ENCODE measurements around the gene SMIM23. TPM values are rescaled to one million over a fixed set of nuclear protein-coding genes. Genes with fewer than 3 reads are reported as not detected.

Gene SMIM23
- total RNA-seq, 1 experiment from 2014 or later = not detected

- Histone ChIP-seq H3K27me3 (replicated peaks; ENCODE audit: insufficient read depth, low read depth, low read length, poor library complexity) (no peaks in the 10 kb centered on the region), H3K27ac (ENCODE audit: low read depth, low read length, poor library complexity, severe bottlenecking) (no peak overlapping the region), H3K4me3 (ENCODE audit: low read depth, low read length, poor library complexity, severe bottlenecking) (no peak overlapping the region), H3K9me3 (ENCODE audit: low read depth, low read length, poor library complexity, severe bottlenecking) (no peaks in the 10 kb centered on the region), H3K36me3 (ENCODE audit: insufficient read depth, low read length, poor library complexity, severe bottlenecking) (no peaks in the 10 kb centered on the region), H3K4me1 (ENCODE audit: insufficient read depth, low read length, poor library complexity, severe bottlenecking) (no peaks in the 10 kb centered on the region)
- no TSS peak for BruUV-seq (replicated peaks)
- no peak for TF ChIP-seq CTCF (conservative IDR thresholded peaks at IDR 0.05; ENCODE audit: low read depth, low read length)
- TF ChIP-seq EZH2 (IDR thresholded peaks at IDR 0.05; ENCODE audit: borderline replicate concordance, low read depth, low read length, poor library complexity, severe bottlenecking) = no peak
- ChIA-PET POLR2A (ENCODE audit: low non-redundant PET) (no interaction called here), CTCF (no interaction called here)
- intact Hi-C loops (cut with micrococcal nuclease; ENCODE audit: unreplicated experiment) = no loop called here
- no peak for DNase-seq (ENCODE audit: low spot score)
Observed at GRCh38 chr5:171755354-171755821, 30.2 kb upstream of the SMIM23 start.

DNA sequence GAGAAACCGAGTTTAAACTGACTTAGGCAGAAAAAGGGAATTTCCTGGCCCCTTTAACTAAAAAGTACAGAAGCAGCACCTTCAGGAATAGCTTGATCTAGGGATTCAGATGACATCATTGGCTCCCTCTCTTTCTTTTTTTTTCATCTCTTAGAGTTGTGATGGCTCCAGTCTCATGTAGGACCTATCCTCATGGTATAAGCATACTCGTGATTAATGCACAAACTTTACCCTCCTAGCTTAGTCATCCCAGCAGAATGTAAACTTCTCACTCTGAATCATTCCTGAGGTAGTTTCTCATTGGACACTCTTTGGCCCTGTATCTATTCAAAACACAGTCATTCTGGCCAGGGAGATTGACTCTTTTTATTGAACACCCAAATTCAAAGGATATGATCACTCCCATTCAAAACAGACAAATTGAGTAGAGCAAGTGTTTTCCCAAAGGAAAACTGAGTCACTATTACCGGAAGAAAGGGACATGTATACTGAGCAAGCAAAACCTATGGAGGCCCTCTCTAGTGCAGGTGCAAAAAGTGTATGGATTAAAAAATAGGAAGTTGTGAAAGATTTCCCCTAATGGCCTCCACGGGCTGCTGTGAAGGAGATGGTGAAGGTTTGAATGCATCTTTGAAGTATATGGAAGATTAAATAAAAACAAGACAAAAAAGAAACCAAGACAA, 27.6 kb upstream of the SMIM23 start:
- BruUV-seq (replicated peaks) = no TSS peak
- Histone ChIP-seq H3K27me3 (replicated peaks; ENCODE audit: insufficient read depth, low read depth, low read length, poor library complexity) (no peaks in the 10 kb centered on the region), H3K4me1 (ENCODE audit: insufficient read depth, low read length, poor library complexity, severe bottlenecking) (no peaks in the 10 kb centered on the region), H3K9me3 (ENCODE audit: low read depth, low read length, poor library complexity, severe bottlenecking) (no peaks in the 10 kb centered on the region), H3K4me3 (ENCODE audit: low read depth, low read length, poor library complexity, severe bottlenecking) (no peak overlapping the region), H3K36me3 (ENCODE audit: insufficient read depth, low read length, poor library complexity, severe bottlenecking) (no peaks in the 10 kb centered on the region), H3K27ac (ENCODE audit: low read depth, low read length, poor library complexity, severe bottlenecking) (no peak overlapping the region)
- no peak for DNase-seq (ENCODE audit: low spot score)
- intact Hi-C loops (cut with micrococcal nuclease; ENCODE audit: unreplicated experiment) = no loop called here
- CTCF ChIA-PET = no interaction called here
- POLR2A ChIA-PET (ENCODE audit: low non-redundant PET) = no interaction called here
- TF ChIP-seq EZH2 (IDR thresholded peaks at IDR 0.05; ENCODE audit: borderline replicate concordance, low read depth, low read length, poor library complexity, severe bottlenecking) = no peak
- TF ChIP-seq CTCF (conservative IDR thresholded peaks at IDR 0.05; ENCODE audit: low read depth, low read length) = no peak

- Histone ChIP-seq H3K36me3 (ENCODE audit: insufficient read depth, low read length, poor library complexity, severe bottlenecking) (no peaks in the 10 kb centered on the region), H3K27ac (ENCODE audit: low read depth, low read length, poor library complexity, severe bottlenecking) (no peak overlapping the region), H3K4me3 (ENCODE audit: low read depth, low read length, poor library complexity, severe bottlenecking) (no peak overlapping the region), H3K4me1 (ENCODE audit: insufficient read depth, low read length, poor library complexity, severe bottlenecking) (no peaks in the 10 kb centered on the region), H3K27me3 (replicated peaks; ENCODE audit: insufficient read depth, low read depth, low read length, poor library complexity) (peaks cover 6% of the 10 kb centered on the region), H3K9me3 (ENCODE audit: low read depth, low read length, poor library complexity, severe bottlenecking) (no peaks in the 10 kb centered on the region)
- no peak for DNase-seq (ENCODE audit: low spot score)
- intact Hi-C loops (cut with micrococcal nuclease; ENCODE audit: unreplicated experiment) = no loop called here
- CTCF ChIA-PET = no interaction called here
- POLR2A ChIA-PET (ENCODE audit: low non-redundant PET) = no interaction called here
- no TSS peak for BruUV-seq (replicated peaks)
- TF ChIP-seq CTCF (conservative IDR thresholded peaks at IDR 0.05; ENCODE audit: low read depth, low read length) = no peak
- TF ChIP-seq EZH2 (IDR thresholded peaks at IDR 0.05; ENCODE audit: borderline replicate concordance, low read depth, low read length, poor library complexity, severe bottlenecking) = no peak
Observed at GRCh38 chr5:171759777-171760176, 25.8 kb upstream of the SMIM23 start.

All from A673 (cell line).